ENCODE measurements around the gene FOXB2.
"Not testable (repeated sequence)": the region's sequence is repeated elsewhere in the genome, so short reads cannot be mapped to it uniquely, and the experiment has no call there.

The FOXB2 gene

DNA sequence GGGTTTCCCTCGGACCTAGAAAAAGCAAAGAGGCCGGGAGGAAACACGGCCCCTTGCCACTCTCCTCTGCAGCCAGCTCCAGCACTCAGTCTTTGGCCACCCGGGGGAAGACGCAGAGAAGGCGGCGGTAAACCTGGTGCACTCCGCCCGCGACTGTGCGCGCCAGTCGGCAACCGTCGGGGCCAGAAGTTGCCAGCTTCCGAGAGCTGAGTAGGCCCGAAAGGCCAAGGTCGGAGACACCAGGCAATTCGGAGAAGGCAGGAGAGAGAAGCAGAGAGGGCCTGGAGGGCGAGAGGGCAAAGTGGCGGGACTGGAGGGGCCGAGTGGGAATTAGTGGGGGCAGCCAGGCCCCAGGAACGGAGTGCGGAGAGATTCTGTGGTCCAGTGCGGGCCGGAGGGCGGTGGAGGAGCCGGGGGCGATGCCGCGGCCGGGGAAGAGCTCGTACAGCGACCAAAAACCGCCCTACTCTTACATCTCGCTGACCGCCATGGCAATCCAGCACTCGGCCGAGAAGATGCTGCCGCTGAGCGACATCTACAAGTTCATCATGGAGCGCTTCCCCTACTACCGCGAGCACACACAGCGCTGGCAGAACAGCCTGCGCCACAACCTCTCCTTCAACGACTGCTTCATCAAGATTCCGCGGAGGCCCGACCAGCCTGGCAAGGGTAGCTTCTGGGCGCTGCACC, at the start of gene FOXB2:
Gene FOXB2 (plus strand): TSS at position 420 of the 690 bp plus-strand sequence. CDS start 0 bp downstream, at position 420.
- no peak for DNase-seq

DNA sequence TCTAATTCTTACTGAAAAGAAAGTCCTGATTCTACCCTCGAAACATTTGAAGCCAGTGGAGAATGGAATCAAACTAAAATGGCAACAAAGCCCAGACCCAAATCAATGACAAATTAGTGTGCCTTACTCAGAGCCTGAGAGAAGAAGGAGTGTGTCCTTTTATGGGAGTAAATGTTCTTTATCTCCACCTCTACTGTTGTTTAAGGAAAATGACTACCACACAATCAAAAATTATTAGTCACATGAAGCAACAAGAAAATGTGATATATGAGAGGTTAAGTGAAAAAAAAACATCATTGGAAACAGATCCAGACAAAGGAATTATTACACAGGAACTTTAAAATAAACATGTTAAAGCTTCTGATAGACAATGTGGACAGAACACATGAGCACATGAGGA, 49.7 kb upstream of the FOXB2 start:
- DNase-seq, result no peak

DNA sequence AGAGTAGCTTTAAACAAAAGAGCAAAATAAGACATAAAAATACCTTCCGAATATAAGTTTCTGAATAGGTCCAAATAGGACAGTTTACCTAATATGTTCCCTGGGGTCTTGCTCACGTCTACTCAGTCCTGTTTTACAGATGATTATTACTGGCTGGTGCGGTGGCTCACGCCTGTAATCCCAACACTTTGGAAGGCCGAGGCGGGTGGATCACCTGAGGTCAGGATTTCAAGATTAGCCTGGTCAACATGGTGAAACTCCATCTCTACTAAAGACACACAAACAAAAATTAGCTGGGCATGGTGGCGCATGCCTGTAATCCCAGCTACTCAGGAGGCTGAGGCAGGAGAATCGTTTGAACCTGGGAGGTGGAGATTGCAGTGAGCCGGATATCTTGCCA, 40.6 kb upstream of the FOXB2 start:
- not testable (repeated sequence) for DNase-seq

DNA sequence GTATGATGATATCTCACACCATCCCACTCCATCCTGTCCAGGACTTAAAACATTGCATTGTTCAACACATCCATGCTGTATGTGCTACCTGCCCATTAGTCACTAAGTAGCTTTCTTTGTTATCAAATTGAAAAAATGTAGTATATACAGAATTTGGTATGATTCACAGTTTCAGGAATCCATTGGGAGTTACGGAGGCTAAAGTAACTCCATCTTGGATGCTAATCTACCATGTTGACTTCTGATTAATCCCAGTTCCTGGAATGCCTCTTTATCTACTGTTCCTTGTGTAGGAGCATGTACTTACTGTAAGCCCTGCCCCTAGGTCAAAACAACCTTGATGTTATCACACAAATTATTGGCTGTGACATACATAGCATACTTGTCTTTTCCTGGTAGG, 38.9 kb upstream of the FOXB2 start:
- DNase-seq, result no peak

DNA sequence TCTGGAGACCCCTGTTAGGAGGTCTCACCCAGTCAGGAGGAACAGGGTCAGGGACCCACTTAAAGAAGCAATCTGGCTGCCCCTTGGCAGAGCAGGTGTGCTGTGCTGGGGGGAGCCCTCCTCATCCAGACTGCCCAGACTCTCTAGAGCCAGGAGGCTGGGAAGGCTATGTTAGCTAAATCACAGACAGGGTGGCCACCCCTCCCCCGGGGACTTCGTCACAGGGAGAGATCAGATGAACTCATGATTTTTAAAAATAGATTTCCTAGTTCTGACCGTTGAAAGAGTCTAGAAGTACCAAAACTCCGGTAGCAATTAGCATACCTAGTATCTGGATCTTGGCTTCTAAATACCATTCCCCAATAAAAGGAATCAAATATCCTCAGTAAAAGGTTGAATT, 35.0 kb upstream of the FOXB2 start:
- no peak for DNase-seq

DNA sequence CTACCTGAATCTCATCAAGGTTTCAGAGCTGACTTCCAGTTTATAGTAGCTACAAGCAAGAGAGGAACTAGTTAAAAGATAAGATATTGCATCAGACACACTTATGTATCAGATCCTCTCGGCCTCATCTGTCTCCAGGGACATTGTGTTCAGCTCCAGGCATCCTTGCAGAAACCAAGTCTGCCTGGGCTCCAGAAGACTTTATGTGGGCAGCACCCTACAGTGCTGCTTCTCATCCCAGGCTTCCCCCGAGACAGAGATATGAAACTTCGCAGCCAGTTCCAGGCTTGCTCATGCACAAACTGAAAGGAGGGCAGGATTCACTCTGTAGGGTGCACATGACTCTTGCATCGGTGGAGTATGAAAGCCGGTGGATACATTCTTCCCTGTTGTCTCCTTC, 33.9 kb upstream of the FOXB2 start:
- no peak for DNase-seq

DNA sequence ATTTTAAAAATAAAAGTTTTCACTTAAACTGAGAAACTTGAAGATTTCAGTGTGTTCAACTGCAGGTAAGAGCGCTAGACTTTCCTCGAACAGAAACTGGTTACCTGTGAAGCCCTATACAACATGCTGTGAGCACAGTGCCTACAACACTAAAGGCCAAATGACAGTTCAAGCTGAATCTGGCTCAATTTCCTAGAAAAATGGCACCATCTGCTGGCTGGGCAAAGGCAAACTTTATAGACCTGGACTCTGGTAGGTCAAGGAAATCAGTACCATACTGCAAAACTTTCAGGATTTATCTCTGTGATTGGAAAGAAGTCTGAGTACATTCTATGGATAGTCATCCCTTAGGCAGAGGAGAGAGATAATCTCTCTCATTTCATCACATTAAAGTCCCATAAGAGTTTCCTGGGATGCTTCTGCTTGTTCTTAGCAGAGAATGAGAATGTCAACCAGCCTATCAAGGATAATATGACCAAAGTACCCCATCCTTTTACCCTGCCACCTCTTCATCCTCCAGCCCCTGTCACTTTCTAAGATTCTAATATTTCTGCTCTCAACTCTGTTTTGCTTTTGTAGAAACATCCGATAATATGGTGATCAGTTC, 31.8 kb upstream of the FOXB2 start:
- no peak for DNase-seq

DNA sequence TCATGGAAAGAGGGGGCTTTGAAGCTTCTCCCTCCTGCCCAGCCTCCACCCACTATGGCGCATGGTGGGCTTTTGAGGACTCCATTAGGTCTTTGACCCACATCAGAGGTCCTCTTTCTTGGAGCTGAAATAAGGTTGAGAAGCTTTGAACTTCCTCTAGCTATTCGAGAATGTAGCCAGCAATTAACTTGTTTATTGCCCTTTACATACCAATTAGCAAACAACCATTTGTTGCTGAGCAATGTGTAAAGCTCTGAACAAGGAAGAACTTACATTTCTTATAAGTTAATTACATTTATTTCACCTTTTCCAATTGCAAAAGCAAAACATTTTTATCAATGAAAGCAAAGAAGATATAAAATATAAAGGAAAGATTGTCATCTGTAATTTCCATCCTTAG, 30.5 kb upstream of the FOXB2 start:
- no peak for DNase-seq

DNA sequence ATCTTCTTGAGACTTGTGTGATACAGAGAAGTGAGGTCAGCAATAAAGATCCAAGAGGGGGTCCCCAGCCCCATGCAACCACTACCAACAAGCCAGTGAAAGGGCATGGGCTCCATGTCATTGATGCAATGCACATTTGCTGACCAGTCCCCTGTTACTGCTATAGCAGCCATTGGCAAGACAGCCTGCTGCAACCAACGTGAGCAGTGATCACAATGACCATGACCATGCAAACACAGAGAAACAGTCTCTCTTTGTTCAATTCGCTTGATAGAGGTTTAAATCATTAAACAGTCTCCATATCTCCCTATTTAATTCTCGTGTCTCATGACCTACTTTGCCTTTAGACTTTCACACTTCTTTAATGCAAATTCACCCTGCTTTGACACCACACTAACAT, 30.0 kb upstream of the FOXB2 start:
- no peak for DNase-seq

DNA sequence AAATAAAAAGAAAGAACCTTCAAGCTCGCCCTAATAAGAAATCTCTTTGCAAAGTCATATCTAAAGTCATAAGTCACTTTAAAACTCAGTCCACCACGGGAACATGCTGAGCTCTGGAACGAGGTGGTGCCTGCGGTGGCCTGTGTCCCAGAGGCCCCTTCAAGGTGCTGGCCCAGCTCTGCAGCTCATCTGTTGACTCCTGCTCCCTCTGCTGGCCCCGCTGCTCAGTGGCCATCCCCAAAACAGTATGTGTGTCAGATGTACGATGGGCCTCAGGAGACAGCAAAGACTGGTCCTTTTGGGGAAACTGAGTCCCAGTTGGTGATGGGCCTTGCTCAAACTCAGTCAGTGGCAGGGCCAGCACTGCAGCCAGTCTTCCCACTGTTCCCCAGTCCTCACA, 22.8 kb upstream of the FOXB2 start:
- no peak for DNase-seq

DNA sequence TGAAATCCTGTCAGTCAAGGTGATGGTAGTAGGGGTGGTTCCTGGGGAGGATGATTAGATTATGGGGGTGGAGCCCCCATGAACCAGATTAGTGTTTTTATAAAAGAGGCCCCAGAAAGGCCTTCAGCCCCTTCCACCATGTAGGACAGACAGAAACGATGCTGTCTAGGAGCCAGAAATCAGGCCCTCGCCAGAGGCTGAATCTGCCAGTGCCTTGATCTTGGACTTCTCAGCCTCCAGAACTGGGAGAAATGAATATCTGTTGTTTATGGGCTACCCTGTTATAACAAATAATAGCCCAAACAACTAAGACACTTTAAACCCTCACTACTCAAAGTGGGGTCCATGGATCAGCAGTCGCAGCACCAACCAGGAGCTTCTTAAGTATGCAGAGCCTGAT, 20.2 kb upstream of the FOXB2 start:
- DNase-seq, result no peak

DNA sequence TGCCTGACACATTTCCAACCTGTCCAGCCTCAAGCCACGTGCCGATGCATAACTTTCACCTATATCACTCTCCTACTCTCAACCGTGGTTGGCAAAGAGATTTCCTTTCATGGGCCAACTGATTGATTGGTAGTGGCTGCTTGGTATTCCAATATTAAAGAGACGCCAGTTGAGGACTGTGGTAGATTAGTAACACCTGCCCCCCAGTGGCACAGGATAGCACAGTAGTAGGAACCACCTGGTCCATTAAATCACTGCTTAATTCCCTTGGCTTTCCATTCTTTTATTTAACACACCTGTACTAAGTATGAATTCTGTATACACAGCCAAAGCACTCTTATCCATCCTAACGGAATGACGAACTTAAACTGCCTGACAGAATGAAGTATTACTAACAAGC, 19.1 kb upstream of the FOXB2 start:
- no peak for DNase-seq

DNA sequence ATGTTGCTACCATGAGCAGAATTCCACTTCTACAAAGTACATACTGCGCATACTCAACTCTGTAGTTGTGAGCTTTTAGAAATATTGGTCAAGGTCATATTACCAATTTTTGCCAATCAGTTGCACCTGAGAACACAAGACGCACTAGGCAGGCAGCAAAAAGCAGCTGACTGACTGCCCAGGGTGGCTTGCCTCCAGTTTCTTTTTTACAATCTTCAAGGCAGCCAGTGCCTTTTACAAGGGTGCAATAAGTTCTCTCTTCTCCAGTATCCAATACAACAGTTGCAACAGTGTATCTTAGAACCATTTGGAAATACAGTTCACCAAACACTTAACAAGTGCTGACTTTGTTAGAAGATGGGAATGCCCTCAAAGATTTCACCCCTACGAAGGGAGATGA, 16.1 kb upstream of the FOXB2 start:
- DNase-seq, result no peak

DNA sequence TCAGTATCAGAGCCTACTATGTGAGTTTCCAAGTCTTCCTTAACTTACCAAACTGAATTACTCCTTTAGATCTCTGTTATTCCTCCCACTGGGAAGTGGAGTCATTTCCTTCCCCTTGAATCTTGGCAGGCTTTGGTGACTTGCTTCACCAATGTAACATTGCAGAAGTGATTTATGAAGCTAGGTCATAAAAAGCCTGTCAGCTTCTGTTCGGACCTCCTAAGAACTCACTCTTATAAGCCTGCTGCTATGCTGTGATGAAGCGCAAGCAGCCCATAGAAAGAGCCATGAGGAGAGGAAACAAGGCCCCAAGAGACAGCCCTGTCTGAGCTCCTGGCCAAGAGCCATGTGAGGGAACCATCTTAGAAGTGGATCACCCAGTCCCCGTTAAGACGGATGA, 14.2 kb upstream of the FOXB2 start:
- DNase-seq, result no peak

DNA sequence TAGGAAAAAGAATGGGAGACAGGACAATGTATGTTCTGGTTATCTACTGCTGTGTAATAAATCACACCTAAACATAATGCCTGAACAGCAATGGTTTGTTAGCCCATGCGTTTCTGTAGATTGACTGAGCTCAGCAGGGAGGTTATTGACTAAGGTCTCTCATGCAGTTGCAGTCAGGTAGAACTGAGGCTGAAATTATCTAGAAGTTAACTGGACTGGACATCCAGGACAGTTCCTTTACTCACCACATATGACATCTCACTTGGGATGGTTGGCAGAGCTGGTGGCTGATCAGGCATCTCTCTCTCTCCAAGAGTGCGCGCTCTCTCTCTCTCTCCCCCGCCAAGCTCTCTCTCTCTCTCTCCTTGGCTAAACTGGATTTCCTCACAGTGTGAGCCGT, 8.9 kb upstream of the FOXB2 start:
- no peak for DNase-seq

DNA sequence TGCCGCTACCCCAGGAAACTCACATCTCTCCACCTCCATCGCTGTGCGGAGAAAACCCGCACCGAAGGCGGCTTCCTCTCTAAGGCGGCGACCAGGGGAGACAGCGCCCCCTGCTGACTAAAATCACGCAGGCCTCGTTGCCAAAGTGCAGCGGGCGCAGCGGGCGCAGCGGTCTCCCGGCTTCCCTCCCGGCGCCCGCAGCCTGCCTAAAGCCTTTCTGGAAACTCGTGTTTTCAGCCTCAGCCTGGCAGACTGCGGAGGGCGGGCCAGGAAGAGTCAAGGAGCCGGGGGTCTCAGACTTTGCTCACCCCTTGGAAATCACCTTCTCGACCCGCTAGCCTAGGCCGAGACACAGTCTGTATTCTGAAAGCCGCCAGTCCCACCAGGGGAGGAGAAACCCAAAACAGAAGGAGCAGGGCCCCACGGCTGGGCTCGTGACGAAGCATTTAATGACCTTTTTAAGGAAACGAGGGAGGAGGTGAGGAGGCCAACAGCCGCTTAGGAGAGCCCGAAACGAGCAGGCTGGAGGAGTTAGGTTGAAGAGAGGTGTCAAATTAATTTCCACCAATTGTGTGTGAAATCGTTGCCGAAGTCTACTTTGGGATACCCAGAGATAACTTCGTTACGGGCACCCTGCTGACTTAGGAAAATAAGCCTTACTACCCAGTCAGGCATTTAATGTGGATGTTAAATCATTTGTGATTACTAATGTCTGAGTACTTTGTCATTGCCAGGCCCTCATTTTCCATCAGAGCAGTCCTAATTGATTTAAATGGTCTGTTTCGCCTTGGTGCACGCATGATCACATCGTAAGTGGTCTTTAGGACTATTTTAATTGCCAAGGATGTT, 7.3 kb upstream of the FOXB2 start:
- DNase-seq, result no peak

DNA sequence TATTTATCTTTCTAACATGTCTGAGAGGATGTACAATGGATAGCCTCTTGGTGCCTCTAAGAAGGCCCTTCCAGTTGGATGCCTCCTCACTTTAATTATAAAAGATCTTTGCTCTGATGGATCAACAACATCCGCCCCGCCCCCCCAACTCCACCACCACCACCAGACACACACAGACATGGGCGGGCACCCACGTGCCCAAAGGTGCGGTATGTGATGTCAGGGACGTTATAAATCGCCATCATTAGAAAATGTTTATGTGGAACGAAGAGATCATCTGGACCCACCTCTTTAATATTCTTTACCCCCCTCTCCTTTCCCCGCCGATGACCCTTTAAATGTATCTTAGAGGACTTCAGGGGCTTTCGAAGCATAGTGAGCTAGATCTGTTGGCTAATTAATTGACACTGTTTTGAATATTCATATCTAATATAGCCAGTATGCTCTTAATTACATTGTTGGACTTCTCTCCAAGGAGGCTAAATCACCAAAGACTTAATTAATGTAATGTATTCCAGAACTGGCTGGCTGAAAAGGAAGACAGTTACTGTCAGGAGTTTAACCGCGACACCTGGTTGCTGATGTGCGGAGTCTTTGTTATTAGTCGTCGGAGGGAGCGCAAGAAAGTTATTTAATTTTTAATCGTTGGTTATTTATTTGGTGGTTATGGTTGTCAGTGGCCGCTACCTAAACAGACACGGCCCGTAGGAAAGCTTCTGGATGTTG, 6.1 kb upstream of the FOXB2 start:
- no peak for DNase-seq

DNA sequence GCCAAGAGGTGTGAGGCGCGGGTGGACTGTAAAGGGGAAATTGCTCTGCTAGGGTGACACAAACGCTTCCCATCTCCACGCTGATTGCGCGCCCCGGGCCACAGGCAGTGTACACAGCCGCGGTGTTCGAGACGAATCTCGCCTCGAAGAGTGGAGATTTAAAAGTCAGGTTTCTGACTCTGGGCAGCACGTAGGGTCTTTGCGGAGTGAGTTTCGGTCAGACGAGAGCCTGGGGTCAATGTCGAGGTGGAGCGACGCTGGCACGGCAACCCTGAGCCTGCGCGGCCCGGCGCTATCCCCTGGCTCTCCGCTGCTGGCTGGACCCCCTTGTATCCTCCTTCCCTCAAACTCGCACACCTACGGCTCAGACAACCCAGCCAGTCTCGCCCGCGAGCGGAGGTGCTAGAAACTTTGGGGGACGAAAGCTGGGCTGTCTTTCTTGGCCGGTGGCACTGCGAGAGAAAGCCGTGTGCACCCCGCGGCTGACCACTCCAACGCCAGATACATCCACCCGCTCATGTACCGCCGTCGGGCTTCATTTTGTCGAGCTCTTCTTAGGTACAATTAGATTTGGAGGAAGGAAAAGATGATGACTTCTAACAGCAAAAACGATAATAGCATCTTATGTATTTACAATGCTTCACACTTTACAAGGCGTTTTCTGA, 5.4 kb upstream of the FOXB2 start:
- DNase-seq, result no peak

DNA sequence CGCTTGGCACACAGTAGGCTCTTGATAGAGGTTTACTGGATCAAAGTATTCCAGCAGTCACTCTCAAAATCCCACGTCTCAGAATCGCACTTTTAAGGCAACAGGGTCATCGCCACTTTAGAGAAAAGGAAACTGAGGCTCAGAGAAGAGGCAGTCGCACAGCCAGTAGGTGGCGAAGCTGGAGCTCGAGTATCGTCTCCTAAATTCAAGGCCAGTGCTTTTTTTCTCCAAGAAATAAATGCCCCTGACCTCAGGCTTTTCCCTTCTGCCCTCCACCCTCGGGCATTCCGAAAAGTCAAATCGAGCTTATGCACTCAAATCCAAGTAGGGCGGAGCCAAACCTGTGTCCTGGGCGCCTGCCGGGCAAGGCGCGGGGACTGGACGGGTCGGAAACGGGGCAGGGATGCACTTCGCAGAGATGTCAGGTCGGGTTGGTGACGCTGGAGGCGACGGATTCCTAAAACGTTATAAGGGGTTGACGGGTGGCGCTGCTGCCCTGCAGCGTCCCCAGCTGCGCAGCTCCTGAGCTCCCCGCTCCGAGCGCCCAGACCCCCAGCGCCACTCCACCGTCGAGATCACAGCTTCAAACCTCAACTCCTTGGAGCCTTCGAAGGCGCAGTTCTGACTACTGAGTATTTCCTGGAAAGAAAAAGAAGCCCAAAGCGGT, 4.7 kb upstream of the FOXB2 start:
- DNase-seq, result no peak

DNA sequence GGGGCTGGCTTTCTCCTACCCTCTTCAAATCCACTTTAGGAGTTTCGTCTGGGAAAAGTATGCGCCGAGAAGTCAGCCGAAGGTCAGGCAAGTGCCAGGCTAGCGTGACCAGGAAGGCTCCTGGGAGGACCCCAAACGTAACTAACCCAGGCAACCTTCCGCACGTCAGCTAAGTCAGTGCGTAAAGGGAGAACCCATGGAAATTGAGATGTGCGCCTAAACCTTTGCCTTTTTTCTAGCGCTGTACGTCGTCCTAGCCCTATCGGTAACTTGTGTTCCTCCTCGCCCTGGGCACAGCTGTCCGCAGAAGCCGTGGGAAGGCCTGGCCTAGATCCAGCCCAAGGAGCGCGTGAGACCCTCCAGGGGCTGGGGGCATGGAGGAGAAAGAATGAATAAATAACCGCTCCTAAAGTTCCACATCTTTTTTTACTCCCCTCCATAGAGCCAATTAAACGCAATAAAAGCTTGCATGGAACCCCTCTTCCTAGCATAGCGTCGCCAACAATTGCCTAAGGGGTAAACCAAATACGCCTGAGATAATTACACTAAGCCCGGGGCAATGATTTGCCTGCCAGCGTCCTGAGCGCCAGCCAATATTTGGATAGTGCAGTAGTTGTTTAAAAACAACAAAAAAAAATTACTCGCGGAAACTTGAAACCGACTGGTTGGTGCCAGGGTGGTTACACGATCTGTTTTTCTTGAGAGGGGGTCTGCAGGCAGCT, 4.0 kb upstream of the FOXB2 start:
- DNase-seq, result no peak

DNA sequence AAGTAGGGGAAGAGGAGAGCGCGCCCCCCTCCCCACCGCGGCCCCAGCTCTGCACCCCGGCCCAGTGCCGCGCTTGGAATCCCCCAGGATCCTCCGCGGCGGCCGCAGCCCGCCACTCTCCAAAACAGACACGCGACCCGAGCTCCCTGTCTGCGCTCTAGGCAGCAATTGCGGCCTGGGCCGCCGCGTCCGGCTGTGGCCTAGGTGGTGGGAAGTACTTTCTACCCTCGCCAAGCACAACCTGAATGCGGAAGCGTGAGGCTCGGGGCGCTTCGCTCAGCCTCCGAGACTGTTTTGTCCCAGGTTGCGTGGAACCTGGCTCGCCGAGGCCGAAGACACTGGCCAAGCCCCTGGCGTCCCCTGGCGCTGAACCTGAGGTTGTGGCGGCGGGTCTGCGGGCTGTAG, 3.3 kb upstream of the FOXB2 start:
- no peak for DNase-seq
